Measurements from ENCODE around the gene RPL36AL.
"Not testable (repeated sequence)": the region's sequence is repeated elsewhere in the genome, so short reads cannot be mapped to it uniquely, and the experiment has no call there.

Gene RPL36AL

GRCh38 chr14:49598189-49598484, 22.3 kb downstream of the RPL36AL start:
- Mint-ChIP-seq H3K4me1 (peaks cover 30% of the 10 kb centered on the region), H3K27me3 (no peaks in the 10 kb centered on the region), H3K4me3 (peak overlapping the region; percentile 99), H3K27ac (peak overlapping the region; percentile 98), H3K36me3 (ENCODE audit: low read depth) (peaks cover 21% of the 10 kb centered on the region), H3K9me3 (no peaks in the 10 kb centered on the region)
- no peak for DNase-seq
- ATAC-seq: peak; percentile 2

DNA sequence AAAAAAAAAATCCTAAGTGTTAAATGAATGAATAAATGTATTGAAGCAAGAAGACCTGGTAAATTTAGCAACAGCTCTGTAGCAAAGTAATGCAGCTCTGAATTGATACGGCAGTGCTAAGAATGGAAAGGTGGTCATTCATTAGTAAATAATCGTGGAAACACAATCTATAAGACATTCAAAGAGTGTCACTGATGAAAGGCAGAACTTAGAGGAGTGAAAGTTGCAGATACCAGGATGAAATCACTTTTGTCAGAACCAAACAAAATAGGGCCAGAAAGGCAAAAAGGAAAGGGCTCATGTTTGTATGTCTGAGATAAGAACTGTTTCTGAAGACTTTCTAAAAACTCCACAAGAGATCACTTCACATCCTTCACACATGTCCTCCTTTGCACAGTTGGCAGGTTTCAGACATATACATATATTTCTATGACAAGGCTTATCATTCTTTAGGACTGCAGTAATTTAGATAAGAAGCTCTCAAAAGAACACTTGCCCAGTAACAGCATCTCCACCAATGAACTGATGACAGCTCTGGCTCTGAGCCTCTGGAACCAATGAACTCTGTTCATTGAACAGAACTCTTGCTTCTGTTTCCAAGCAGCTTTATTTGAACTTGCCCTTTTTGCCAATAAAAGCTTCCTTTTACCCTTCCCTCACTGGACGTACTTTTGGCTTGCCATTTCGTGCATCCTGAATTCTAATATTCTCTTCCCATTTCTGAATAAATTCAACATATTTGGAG, 25.9 kb downstream of the RPL36AL start:
- ATAC-seq (no peak), DNase-seq (no peak)
- Mint-ChIP-seq H3K27me3 (no peaks in the 10 kb centered on the region), H3K4me1 (peaks cover 20% of the 10 kb centered on the region), H3K27ac (no peak overlapping the region), H3K4me3 (no peak overlapping the region), H3K9me3 (no peaks in the 10 kb centered on the region), H3K36me3 (ENCODE audit: low read depth) (no peaks in the 10 kb centered on the region)

GRCh38 chr14:49593016-49593415, 27.4 kb downstream of the RPL36AL start:
- Mint-ChIP-seq H3K4me1 (peaks cover 20% of the 10 kb centered on the region), H3K4me3 (no peak overlapping the region), H3K27ac (no peak overlapping the region)

DNA sequence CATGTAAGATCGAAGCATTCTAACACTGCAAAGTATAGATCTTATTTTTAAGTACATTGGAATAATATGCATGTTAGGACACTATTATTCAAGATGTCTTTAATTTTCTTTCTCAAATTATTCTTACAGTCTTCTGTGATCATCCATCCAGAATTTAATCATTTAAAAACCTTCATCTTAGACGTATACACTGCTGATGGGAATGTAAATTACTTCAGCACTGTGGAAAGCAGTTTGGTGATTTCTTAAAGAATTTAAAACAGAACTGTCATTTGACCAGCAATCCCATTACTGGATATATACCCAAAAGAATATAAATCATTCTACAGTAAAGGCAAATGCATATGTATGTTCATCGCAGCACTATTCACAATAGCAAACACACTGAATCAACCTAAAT, 31.0 kb downstream of the RPL36AL start:
- ATAC-seq (no peak), DNase-seq (no peak)
- H3K27me3 Mint-ChIP-seq: peaks cover 4% of the 10 kb centered on the region
- H3K4me1 Mint-ChIP-seq: peaks cover 17% of the 10 kb centered on the region
- no peaks in the 10 kb centered on the region for H3K9me3 Mint-ChIP-seq
- no peak overlapping the region for H3K27ac Mint-ChIP-seq
- H3K36me3 Mint-ChIP-seq (ENCODE audit: low read depth): peaks cover 21% of the 10 kb centered on the region
- H3K4me3 Mint-ChIP-seq: no peak overlapping the region

More at GRCh38 chr14:49593016-49593415, 27.4 kb downstream of the RPL36AL start:
- no peaks in the 10 kb centered on the region for H3K9me3 Mint-ChIP-seq
- ATAC-seq (no peak), DNase-seq (no peak)
- no peaks in the 10 kb centered on the region for H3K36me3 Mint-ChIP-seq (ENCODE audit: low read depth)
- H3K27me3 Mint-ChIP-seq: no peaks in the 10 kb centered on the region

GRCh38 chr14:49586673-49587460, 33.6 kb downstream of the RPL36AL start:
- H3K4me1 Mint-ChIP-seq: peaks cover 41% of the 10 kb centered on the region
- peak; percentile 7 for ATAC-seq
- H3K36me3 Mint-ChIP-seq (ENCODE audit: low read depth): peaks cover 46% of the 10 kb centered on the region
- peak; percentile 60 for DNase-seq
- peak overlapping the region; percentile 98 for H3K27ac Mint-ChIP-seq
- peaks cover 4% of the 10 kb centered on the region for H3K27me3 Mint-ChIP-seq
- no peaks in the 10 kb centered on the region for H3K9me3 Mint-ChIP-seq
- peak overlapping the region; percentile 98 for H3K4me3 Mint-ChIP-seq

DNA sequence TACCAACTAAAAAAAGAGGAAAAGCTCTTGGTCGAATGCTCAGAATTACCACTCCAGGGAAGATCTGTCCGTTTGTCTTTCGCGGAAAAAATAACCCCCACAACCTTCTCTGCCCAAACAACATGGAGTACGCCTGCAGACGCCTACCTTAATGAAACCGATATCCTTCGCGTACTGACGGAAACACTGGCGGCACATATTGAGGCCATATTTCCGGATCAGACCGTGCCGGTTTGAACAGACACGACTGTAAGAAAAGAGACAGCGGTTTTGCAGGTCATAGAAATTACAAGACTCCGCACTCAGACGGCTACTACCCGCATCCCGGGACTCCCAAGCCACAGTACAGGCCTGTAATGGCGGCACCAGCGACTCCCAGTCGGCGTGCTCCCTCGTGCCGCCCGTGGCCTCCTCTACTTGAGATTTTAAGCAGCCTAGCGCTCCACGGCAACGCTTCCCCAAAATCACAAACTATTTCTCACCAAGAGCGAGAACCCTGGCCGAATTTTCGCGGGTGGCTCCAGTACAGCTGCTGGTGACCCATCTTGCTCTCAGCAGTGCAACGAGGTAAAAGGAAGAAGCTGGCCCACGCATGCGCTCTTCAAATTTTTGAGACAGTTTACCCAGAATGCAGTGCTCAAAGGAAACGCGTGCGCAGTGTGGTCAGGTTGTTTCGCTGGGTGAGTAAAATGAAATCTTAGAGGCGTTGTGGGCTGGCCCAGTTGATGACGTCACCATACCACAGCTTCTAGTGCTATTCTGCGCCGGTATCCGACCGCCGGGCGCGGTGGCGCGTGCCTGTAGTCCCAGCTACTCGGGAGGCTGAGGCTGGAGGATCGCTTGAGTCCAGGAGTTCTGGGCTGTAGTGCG, 34.4 kb downstream of the RPL36AL start, which contains the start of gene RPS29:
Gene RPS29 (minus strand): TSS at position 578 of the 870 bp plus-strand sequence. CDS start 34 bp downstream, at position 544.
- peaks cover 54% of the 10 kb centered on the region for H3K36me3 Mint-ChIP-seq (ENCODE audit: low read depth)
- H3K4me1 Mint-ChIP-seq: peaks cover 50% of the 10 kb centered on the region
- peak within 1 kb of the TSS; percentile 98 for H3K4me3 Mint-ChIP-seq
- DNase-seq (peak; percentile 97), ATAC-seq (peak; percentile 88)
- peak within 1 kb of the TSS; percentile 98 for H3K27ac Mint-ChIP-seq
- peaks cover 4% of the 10 kb centered on the region for H3K27me3 Mint-ChIP-seq
- no peaks in the 10 kb centered on the region for H3K9me3 Mint-ChIP-seq

DNA sequence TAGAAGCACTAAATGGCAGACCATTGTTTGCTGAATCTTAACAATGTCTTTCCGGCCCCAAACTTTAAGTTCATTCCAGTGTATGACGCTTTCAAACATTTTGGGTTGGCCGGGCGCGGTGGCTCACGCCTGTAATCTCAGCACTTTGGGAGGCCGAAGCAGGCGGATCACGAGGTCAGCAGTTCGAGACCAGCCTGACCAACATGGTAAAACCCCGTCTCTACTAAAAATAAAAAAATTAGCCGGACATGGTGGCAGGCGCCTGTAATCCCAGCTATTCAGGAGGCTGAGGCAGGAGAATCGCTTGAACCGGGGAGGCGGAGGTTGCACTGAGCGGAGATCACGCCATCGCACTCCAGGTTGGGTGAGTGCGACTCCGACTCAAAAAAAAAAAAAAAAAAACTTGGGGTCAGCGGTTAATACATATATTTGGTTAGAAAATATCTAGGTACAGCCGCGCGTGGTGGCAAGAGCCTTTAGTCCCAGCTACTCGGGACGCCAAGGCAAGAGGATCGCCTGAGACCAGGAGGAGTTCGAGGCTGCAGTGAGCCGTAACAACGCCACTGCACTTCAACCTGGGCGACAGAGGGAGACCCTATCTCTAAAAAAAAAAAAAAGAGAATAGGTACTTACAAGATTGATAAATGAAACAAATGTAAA, 35.3 kb downstream of the RPL36AL start:
- peak overlapping the region; percentile 98 for H3K4me3 Mint-ChIP-seq
- peak overlapping the region; percentile 98 for H3K27ac Mint-ChIP-seq
- not testable (repeated sequence) for H3K9me3 Mint-ChIP-seq, H3K27me3 Mint-ChIP-seq, ATAC-seq
- DNase-seq: peak; percentile 51
- peaks cover 53% of the 10 kb centered on the region for H3K4me1 Mint-ChIP-seq
- peaks cover 56% of the 10 kb centered on the region for H3K36me3 Mint-ChIP-seq (ENCODE audit: low read depth)

- Mint-ChIP-seq H3K4me1 (peaks cover 56% of the 10 kb centered on the region), H3K9me3 (no peaks in the 10 kb centered on the region), H3K4me3 (peak overlapping the region; percentile 98), H3K27me3 (peaks cover 4% of the 10 kb centered on the region), H3K36me3 (ENCODE audit: low read depth) (peaks cover 59% of the 10 kb centered on the region), H3K27ac (peak overlapping the region; percentile 98)
- no peak for DNase-seq
- no peak for ATAC-seq
Measured at GRCh38 chr14:49584058-49584457, 36.4 kb downstream of the RPL36AL start.

GRCh38 chr14:49583629-49584028, 36.8 kb downstream of the RPL36AL start:
- peak overlapping the region; percentile 98 for H3K4me3 Mint-ChIP-seq
- H3K9me3 Mint-ChIP-seq: no peaks in the 10 kb centered on the region

GRCh38 chr14:49582113-49582977, 38.1 kb downstream of the RPL36AL start:
- H3K4me3 Mint-ChIP-seq: peak overlapping the region; percentile 98
- H3K9me3 Mint-ChIP-seq: no peaks in the 10 kb centered on the region
- ATAC-seq (no peak), DNase-seq (no peak)
- peaks cover 66% of the 10 kb centered on the region for H3K4me1 Mint-ChIP-seq
- H3K27me3 Mint-ChIP-seq: peaks cover 4% of the 10 kb centered on the region
- peaks cover 72% of the 10 kb centered on the region for H3K36me3 Mint-ChIP-seq (ENCODE audit: low read depth)
- peak overlapping the region; percentile 98 for H3K27ac Mint-ChIP-seq

More at GRCh38 chr14:49583629-49584028, 36.8 kb downstream of the RPL36AL start:
- Mint-ChIP-seq H3K36me3 (ENCODE audit: low read depth) (peaks cover 61% of the 10 kb centered on the region), H3K4me1 (peaks cover 60% of the 10 kb centered on the region), H3K27ac (peak overlapping the region; percentile 98), H3K27me3 (peaks cover 4% of the 10 kb centered on the region)
- DNase-seq (no peak), ATAC-seq (no peak)

- peaks cover 79% of the 10 kb centered on the region for H3K36me3 Mint-ChIP-seq (ENCODE audit: low read depth)
- no peak for DNase-seq
- ATAC-seq: no peak
- H3K4me1 Mint-ChIP-seq: peaks cover 66% of the 10 kb centered on the region
- H3K27ac Mint-ChIP-seq: peak overlapping the region; percentile 98
- peak overlapping the region; percentile 98 for H3K4me3 Mint-ChIP-seq
- peaks cover 4% of the 10 kb centered on the region for H3K27me3 Mint-ChIP-seq
- no peaks in the 10 kb centered on the region for H3K9me3 Mint-ChIP-seq
Measured at GRCh38 chr14:49581209-49582112, 39.0 kb downstream of the RPL36AL start.

DNA sequence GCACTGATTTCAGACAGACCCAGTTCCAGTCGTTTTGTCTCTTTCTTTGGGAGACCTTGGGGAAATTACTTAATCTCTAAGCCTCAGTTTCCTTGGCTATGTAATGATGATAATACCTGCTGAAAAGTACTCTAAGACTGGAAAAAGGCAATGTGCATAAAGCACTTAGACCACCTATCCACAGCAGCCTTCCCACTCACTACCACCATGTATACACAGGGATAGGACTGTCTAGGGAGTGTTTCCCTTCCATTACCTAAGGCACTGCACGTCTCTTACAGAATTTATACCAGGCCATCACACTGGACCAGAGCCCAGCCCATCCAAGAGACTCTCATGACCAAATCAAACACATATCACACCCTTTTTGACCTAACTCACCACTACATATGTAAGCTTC, 40.6 kb downstream of the RPL36AL start:
- Mint-ChIP-seq H3K4me3 (no peak overlapping the region), H3K4me1 (peaks cover 62% of the 10 kb centered on the region), H3K27ac (peak overlapping the region; percentile 18), H3K36me3 (ENCODE audit: low read depth) (peaks cover 70% of the 10 kb centered on the region), H3K9me3 (no peaks in the 10 kb centered on the region), H3K27me3 (no peaks in the 10 kb centered on the region)
- DNase-seq (no peak), ATAC-seq (no peak)
